Left ventricle myocardium inferior (tissue), 1 donor: ENCODE measurements around the gene PRDM16. TPM values are rescaled to one million over a fixed set of nuclear protein-coding genes. Genes with fewer than 3 reads are reported as not detected.

Experiments
- DNase-seq: peaks from one replicate; pipeline ENCODE4 v3.0.0-alpha.2; 2020
- H3K27ac ChIP-seq: fragments of 200-600 bp; replicated peaks from 2 replicates; pipeline ENCODE4 v1.8.0; 2021
- H3K27me3 ChIP-seq: fragments of 200-600 bp; 2 replicates; pipeline ENCODE4 v1.8.0; 2021; ENCODE audit warnings: low read depth
- H3K36me3 ChIP-seq: fragments of 200-600 bp; 2 replicates; pipeline ENCODE4 v1.8.0; 2021
- H3K4me1 ChIP-seq: fragments of 200-600 bp; 2 replicates; pipeline ENCODE4 v1.8.0; 2021
- H3K4me3 ChIP-seq: fragments of 200-600 bp; 2 replicates; pipeline ENCODE4 v1.8.0; 2021; ENCODE audit warnings: mild to moderate bottlenecking, moderate library complexity
- H3K9me3 ChIP-seq: fragments of 200-600 bp; replicated peaks from 2 replicates; pipeline ENCODE4 v1.8.0; 2021
- CTCF ChIP-seq: fragments of 200-600 bp; IDR thresholded peaks from 2 replicates; pipeline ENCODE4 v1.8.0; 2021; ENCODE audit warnings: antibody characterized with exemption, mild to moderate bottlenecking, borderline replicate concordance
- intact Hi-C: fragments of 100-400 bp; cut with micrococcal nuclease; formaldehyde crosslinking; loops from one replicate; pipeline ENCODE4 v1.11.0; 2022
- total RNA-seq: library from RNA; stranded (reverse); fragmentation: NEBNext Ultra II Directional; extraction: Animal tissue kit (Norgen Biotek cat#: 25700); gene quantifications from one replicate; pipeline ENCODE4 v1.2.1, GENCODE V29; 2021
- donor health status: DM: no; HTN: yes; CAD: no; lungs with severe emphysema.

The PRDM16 gene
- total RNA-seq, 1 donor from 2014 or later, result 16.6 TPM

- H3K27ac ChIP-seq, result peak overlapping the region; percentile 33
- intact Hi-C loops, result no loop called here
These were observed 44.2 kb downstream of the PRDM16 start for GRCh38 chr1:3113047-3113740.

GRCh38 chr1:3113741-3114056 lies 44.7 kb downstream of the PRDM16 start:
- peak overlapping the region; percentile 33 for H3K27ac ChIP-seq

More at GRCh38 chr1:3113047-3113740, 44.2 kb downstream of the PRDM16 start:
- no peak for DNase-seq
- H3K4me3 ChIP-seq, result no peak overlapping the region
- peaks cover under 1% of the 10 kb centered on the region for H3K36me3 ChIP-seq
- peaks cover 7% of the 10 kb centered on the region for H3K27me3 ChIP-seq
- peaks cover 2% of the 10 kb centered on the region for H3K9me3 ChIP-seq
- TF ChIP-seq CTCF, result no peak
- H3K4me1 ChIP-seq, result peaks cover 63% of the 10 kb centered on the region

GRCh38 chr1:3114131-3114744 lies 45.2 kb downstream of the PRDM16 start:
- no peak for DNase-seq
- intact Hi-C loops, result no loop called here
- no peak for TF ChIP-seq CTCF
- peaks cover 17% of the 10 kb centered on the region for H3K27me3 ChIP-seq
- H3K4me3 ChIP-seq, result no peak overlapping the region
- H3K36me3 ChIP-seq, result no peaks in the 10 kb centered on the region
- peaks cover 73% of the 10 kb centered on the region for H3K4me1 ChIP-seq
- no peak overlapping the region for H3K27ac ChIP-seq
- H3K9me3 ChIP-seq, result no peaks in the 10 kb centered on the region

More at GRCh38 chr1:3113741-3114056, 44.7 kb downstream of the PRDM16 start:
- no peak overlapping the region for H3K4me3 ChIP-seq
- intact Hi-C loops, result no loop called here
- no peaks in the 10 kb centered on the region for H3K36me3 ChIP-seq
- H3K9me3 ChIP-seq, result no peaks in the 10 kb centered on the region
- no peak for DNase-seq
- peaks cover 68% of the 10 kb centered on the region for H3K4me1 ChIP-seq
- H3K27me3 ChIP-seq, result peaks cover 12% of the 10 kb centered on the region
- TF ChIP-seq CTCF, result no peak

GRCh38 chr1:3114846-3115245 lies 45.8 kb downstream of the PRDM16 start:
- peaks cover 79% of the 10 kb centered on the region for H3K4me1 ChIP-seq
- no peak overlapping the region for H3K27ac ChIP-seq
- H3K9me3 ChIP-seq, result no peaks in the 10 kb centered on the region
- no peaks in the 10 kb centered on the region for H3K36me3 ChIP-seq
- peaks cover 23% of the 10 kb centered on the region for H3K27me3 ChIP-seq
- no peak for DNase-seq
- intact Hi-C loops, result no loop called here
- no peak overlapping the region for H3K4me3 ChIP-seq
- no peak for TF ChIP-seq CTCF

GRCh38 chr1:3115275-3116149 lies 46.5 kb downstream of the PRDM16 start:
- TF ChIP-seq CTCF, result no peak
- no peak for DNase-seq
- H3K27ac ChIP-seq, result no peak overlapping the region

More at GRCh38 chr1:3115275-3116149, 46.5 kb downstream of the PRDM16 start:
- no peak overlapping the region for H3K4me3 ChIP-seq
- peaks cover 22% of the 10 kb centered on the region for H3K27me3 ChIP-seq
- H3K4me1 ChIP-seq, result peaks cover 85% of the 10 kb centered on the region
- intact Hi-C loops, result no loop called here
- no peaks in the 10 kb centered on the region for H3K36me3 ChIP-seq
- H3K9me3 ChIP-seq, result no peaks in the 10 kb centered on the region
